ENCODE data around the gene TMEM176A.

The TMEM176A gene

GRCh38 chr7:150851492-150852370 is 51.2 kb downstream of the TMEM176A start:
- no peak overlapping the region for H3K4me3 ChIP-seq (ENCODE audit: control insufficient read depth, low read depth, low read length)
- no peak for TF ChIP-seq CTCF (conservative IDR thresholded peaks at IDR 0.05; ENCODE audit: control insufficient read depth, insufficient read depth, low read depth, low read length)
- no peak for DNase-seq (ENCODE audit: low read depth)

GRCh38 chr7:150852371-150852905 is 51.9 kb downstream of the TMEM176A start, which contains the start of gene AOC1:
AOC1 (plus strand) TSS chr7:150852517; CDS start chr7:150856471, 3,954 bp downstream.
- no peak for DNase-seq (ENCODE audit: low read depth)
- H3K4me3 ChIP-seq (ENCODE audit: control insufficient read depth, low read depth, low read length): no peak within 1 kb of the TSS
- no peak for TF ChIP-seq CTCF (conservative IDR thresholded peaks at IDR 0.05; ENCODE audit: control insufficient read depth, insufficient read depth, low read depth, low read length)

GRCh38 chr7:150854066-150855000 is 53.8 kb downstream of the TMEM176A start:
- no peak for DNase-seq (ENCODE audit: low read depth)

More at GRCh38 chr7:150854066-150855000, 53.8 kb downstream of the TMEM176A start:
- no peak for TF ChIP-seq CTCF (conservative IDR thresholded peaks at IDR 0.05; ENCODE audit: control insufficient read depth, insufficient read depth, low read depth, low read length)
- no peak overlapping the region for H3K4me3 ChIP-seq (ENCODE audit: control insufficient read depth, low read depth, low read length)

All from fibroblast of mammary gland (primary cell).